A549 (cell line): ENCODE results near the gene TPM1. TPM values are rescaled to one million over a fixed set of nuclear protein-coding genes. Genes with fewer than 3 reads are reported as not detected.

Experiments used
- ATAC-seq, 2 experiments: fragments of 200-7000 bp in 1 of 2; fragments of >200 bp in 1 of 2; cut with Nextera tagmentation in 1 of 2; cut with Tn5 transposase in 1 of 2; 3 replicates each; pipeline versions ENCODE4 v1.8.0 to v1.9.1; 2018 to 2020; ENCODE audit warnings: mild to moderate bottlenecking in 1 of 2, moderate library complexity in 1 of 2
- CTCF ChIA-PET: fragments of 300-600 bp; sonication (Branson Sonifier 250); formaldehyde crosslinking; extraction: SDS; loops from one replicate; lab custom pipeline; 2021; ENCODE audit warnings: antibody characterized with exemption, inconsistent platforms; lab: Yijun Ruan, JAX
- POLR2A ChIA-PET: fragments of 350-600 bp; formaldehyde crosslinking; extraction: SDS; loops from one replicate; lab custom pipeline; 2021; ENCODE audit warnings: antibody characterized with exemption, inconsistent platforms; lab: Yijun Ruan, JAX
- DNase-seq, 2 experiments: peaks; one replicate each; pipeline versions ENCODE4 v3.0.0 to v3.0.0-alpha.2; 2011 to 2016; ENCODE audit warnings: low read depth in 1 of 2, low spot score in 1 of 2
- FAIRE-seq: peaks from 2 replicates; lab custom pipeline; 2011; peaks lifted over from hg19 to GRCh38; lab: Jason Lieb, UNC
- H3K27ac ChIP-seq, 2 experiments: fragments of >200 bp; sonication (Bioruptor Twin); formaldehyde crosslinking; 3 replicates each; pipeline ENCODE4 v1.5.1; 2016 to 2017
- H3K4me1 ChIP-seq: fragments of >200 bp; sonication (Bioruptor Twin); formaldehyde crosslinking; 3 replicates; pipeline ENCODE4 v1.6.1; 2016
- H3K4me2 ChIP-seq: fragments of >200 bp; sonication (Bioruptor Twin); formaldehyde crosslinking; 3 replicates; pipeline ENCODE4 v1.6.1; 2016
- H3K4me3 ChIP-seq: fragments of >200 bp; sonication (Bioruptor Twin); formaldehyde crosslinking; 3 replicates; pipeline ENCODE4 v1.5.1; 2016
- H3K9me3 ChIP-seq: fragments of >200 bp; sonication (Bioruptor Twin); formaldehyde crosslinking; 3 replicates; pipeline ENCODE4 v1.6.1; 2016
- BCL3 ChIP-seq: fragments of >200 bp; sonication (Bioruptor Twin); formaldehyde crosslinking; IDR thresholded peaks from 3 replicates; pipeline ENCODE4 v1.6.1; 2016
- CBX8 ChIP-seq: fragments of 200-600 bp; sonication (generic); IDR thresholded peaks from 2 replicates; pipeline ENCODE4 v1.6.1; 2016
- CEBPB ChIP-seq, 2 experiments: fragments of >200 bp in 1 of 2; sonication (Bioruptor Twin) in 1 of 2; formaldehyde crosslinking in 1 of 2; IDR thresholded peaks; 2 replicates each; pipeline ENCODE4 v1.6.1; 2012 to 2016
- CHD2 ChIP-seq: fragments of 150-350 bp; IDR thresholded peaks from 2 replicates; pipeline ENCODE4 v1.6.1; 2014; ENCODE audit warnings: low read length; ENCODE audit not compliant: partially characterized antibody
- EHMT2 ChIP-seq: fragments of 200-600 bp; sonication (generic); IDR thresholded peaks from 2 replicates; pipeline ENCODE4 v1.6.1; 2016; ENCODE audit warnings: antibody characterized with exemption, low read depth, mild to moderate bottlenecking, moderate library complexity
- EP300 ChIP-seq, 2 experiments: fragments of >200 bp; sonication (Bioruptor Twin); formaldehyde crosslinking; IDR thresholded peaks; 2 replicates in 1 of 2; 3 replicates in 1 of 2; pipeline ENCODE4 v1.6.1; 2016 to 2017
- ESRRA ChIP-seq: fragments of 150-350 bp; IDR thresholded peaks from 2 replicates; pipeline ENCODE4 v1.6.1; 2014; ENCODE audit warnings: mild to moderate bottlenecking, low read length, borderline replicate concordance
- FOSL2 ChIP-seq, 2 experiments: fragments of 450-650 bp in 1 of 2; fragments of >200 bp in 1 of 2; sonication (Bioruptor Twin) in 1 of 2; formaldehyde crosslinking; IDR thresholded peaks; 2 replicates each; pipeline versions ENCODE4 v1.5.0 to v1.6.1; 2016 to 2020; ENCODE audit warnings: mild to moderate bottlenecking in 1 of 2, moderate library complexity in 1 of 2
- HEYL ChIP-seq: fragments of 250-450 bp; sonication (Bioruptor Pico); IDR thresholded peaks from 2 replicates; pipeline ENCODE4 v1.8.0; 2021; ENCODE audit warnings: mild to moderate bottlenecking, moderate library complexity
- MAFK ChIP-seq: fragments of 450-650 bp; IDR thresholded peaks from 2 replicates; pipeline ENCODE4 v1.6.1; 2014; ENCODE audit not compliant: partially characterized antibody
- MYC ChIP-seq: IDR thresholded peaks from 2 replicates; pipeline ENCODE4 v1.6.1; 2012; ENCODE audit warnings: mild to moderate bottlenecking, inconsistent platforms, low read length, improper control_type of control experiment, borderline replicate concordance
- NPAS2 ChIP-seq: fragments of 250-450 bp; sonication (Bioruptor Pico); IDR thresholded peaks from 2 replicates; pipeline ENCODE4 v1.8.0; 2022; ENCODE audit warnings: mild to moderate bottlenecking, moderate library complexity, borderline replicate concordance
- RAD21 ChIP-seq, 2 experiments: fragments of >200 bp in 1 of 2; sonication (Bioruptor Twin) in 1 of 2; formaldehyde crosslinking in 1 of 2; IDR thresholded peaks in 1 of 2; conservative IDR thresholded peaks in 1 of 2; 2 replicates in 1 of 2; 3 replicates in 1 of 2; pipeline ENCODE4 v1.6.1; 2012 to 2018; ENCODE audit warnings: inconsistent platforms in 1 of 2
- RARB ChIP-seq: fragments of 250-450 bp; sonication (Bioruptor Pico); IDR thresholded peaks from 2 replicates; pipeline ENCODE4 v1.8.0; 2021; ENCODE audit warnings: mild to moderate bottlenecking, moderate library complexity
- REST ChIP-seq: fragments of 200-600 bp; sonication (generic); IDR thresholded peaks from 2 replicates; pipeline ENCODE4 v1.6.1; 2016; ENCODE audit warnings: antibody characterized with exemption, mild to moderate bottlenecking, moderate library complexity
- SMC3 ChIP-seq: fragments of >200 bp; sonication (Bioruptor Twin); formaldehyde crosslinking; IDR thresholded peaks from 3 replicates; pipeline ENCODE4 v1.6.1; 2018; ENCODE audit warnings: inconsistent platforms
- WGBS: methylation state at CpG from one replicate; pipeline ENCODE4 v1.1.6; 2017; ENCODE audit errors: missing lambda C conversion rate; 5-methylcytosine and 5-hydroxymethylcytosine counted together
- polyA plus RNA-seq, 4 experiments: library from polyadenylated mRNA; depleted of rRNA in 3 of 4; stranded (reverse); fragments of >200 nt; fragmentation: RNase III in 1 of 4; extraction: RNeasy Plus Mini Kit Qiagen cat#74134 plus additional on column Dnase treatment in 1 of 4; gene quantifications; 2 replicates in 3 of 4; 3 replicates in 1 of 4; pipeline ENCODE4 v1.2.3, GENCODE V29; 2011 to 2017
- TF ChIP-seq, protein P1 (sequence below): fragments of >200 bp; sonication (Bioruptor Twin); formaldehyde crosslinking; IDR thresholded peaks from 2 replicates; pipeline ENCODE4 v1.6.1; 2016
- TF ChIP-seq, protein P2 (sequence below): fragments of 250-450 bp; sonication (Bioruptor Pico); IDR thresholded peaks from 2 replicates; pipeline ENCODE4 v1.5.0; 2021; ENCODE audit warnings: mild to moderate bottlenecking, moderate library complexity, borderline replicate concordance
- TF ChIP-seq, protein P3 (sequence below): IDR thresholded peaks from 2 replicates; pipeline ENCODE4 v1.6.1; 2012; ENCODE audit warnings: low read depth, borderline replicate concordance

Gene TPM1
- polyA plus RNA-seq, 2 of the 4 experiments (the other 2 are of a cell fraction), result 894 to 954 TPM

DNA sequence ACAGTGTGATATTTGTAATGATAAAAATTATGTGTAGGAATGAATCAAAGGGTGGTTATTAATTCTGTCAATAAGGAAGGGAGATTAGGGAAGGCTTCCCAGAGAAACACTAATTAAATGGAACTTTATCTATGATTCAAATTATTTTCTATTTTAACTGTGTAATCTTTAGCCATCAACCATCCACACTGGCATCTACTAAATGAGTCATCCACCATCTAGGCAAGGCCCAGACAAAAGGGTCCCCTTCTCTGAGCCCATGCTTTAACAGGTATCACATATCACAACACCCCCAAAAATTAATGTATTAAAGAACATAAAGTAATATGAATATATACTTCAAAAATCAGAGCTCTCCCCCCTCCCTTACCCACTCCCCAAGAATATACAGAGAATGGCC lies 19.9 kb upstream of the TPM1 start:
- peak overlapping the region; percentile 20 to 53; a peak in 3 of 6 replicates for H3K27ac ChIP-seq

GRCh38 chr15:63023351-63023945 lies 19.1 kb upstream of the TPM1 start:
- H3K4me2 ChIP-seq, result peak overlapping the region; percentile 27; the same call in 2 of the 3 replicates
- CTCF ChIA-PET, result interaction anchor here (0.7 to 2.1 kb wide), 5 partner anchors 10 to 281 kb away, joined by 3 to 5 read pairs (median 5); partner anchors contain the start of gene TPM1
- H3K4me3 ChIP-seq, result no peak overlapping the region
- no peak for FAIRE-seq
- H3K9me3 ChIP-seq, result no peaks in the 10 kb centered on the region
- peak overlapping the region; percentile 20 to 53; a peak in 4 of 6 replicates for H3K27ac ChIP-seq
- no peak for DNase-seq
- WGBS, result 67% methylated on average over 3 of the region's 3 CpGs
- no peak for TF ChIP-seq RAD21 (conservative IDR thresholded peaks at IDR 0.05 in 1 of 2, IDR thresholded peaks at IDR 0.05 in 1 of 2)
- TF ChIP-seq HEYL, result no peak
- TF ChIP-seq NPAS2 (CRISPR knock-in tag), result no peak
- TF ChIP-seq, protein P1, sequence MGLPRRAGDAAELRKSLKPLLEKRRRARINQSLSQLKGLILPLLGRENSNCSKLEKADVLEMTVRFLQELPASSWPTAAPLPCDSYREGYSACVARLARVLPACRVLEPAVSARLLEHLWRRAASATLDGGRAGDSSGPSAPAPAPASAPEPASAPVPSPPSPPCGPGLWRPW, result no peak
- TF ChIP-seq SMC3, result no peak
- TF ChIP-seq CHD2, result no peak
- TF ChIP-seq CBX8, result no peak
- TF ChIP-seq ESRRA, result no peak
- no peak for TF ChIP-seq RARB (CRISPR knock-in tag)
- no peak for TF ChIP-seq BCL3
- no peak for TF ChIP-seq EP300 (IDR thresholded peaks at IDR 0.05)
- no peak for TF ChIP-seq MAFK
- no peak for TF ChIP-seq EHMT2
- no peak for TF ChIP-seq MYC
- TF ChIP-seq FOSL2 (IDR thresholded peaks at IDR 0.05), result no peak
- TF ChIP-seq FOSL2 (CRISPR knock-in tag; IDR thresholded peaks at IDR 0.05), result no peak; the same call in 1 of the 2 replicates
- TF ChIP-seq, protein P2, sequence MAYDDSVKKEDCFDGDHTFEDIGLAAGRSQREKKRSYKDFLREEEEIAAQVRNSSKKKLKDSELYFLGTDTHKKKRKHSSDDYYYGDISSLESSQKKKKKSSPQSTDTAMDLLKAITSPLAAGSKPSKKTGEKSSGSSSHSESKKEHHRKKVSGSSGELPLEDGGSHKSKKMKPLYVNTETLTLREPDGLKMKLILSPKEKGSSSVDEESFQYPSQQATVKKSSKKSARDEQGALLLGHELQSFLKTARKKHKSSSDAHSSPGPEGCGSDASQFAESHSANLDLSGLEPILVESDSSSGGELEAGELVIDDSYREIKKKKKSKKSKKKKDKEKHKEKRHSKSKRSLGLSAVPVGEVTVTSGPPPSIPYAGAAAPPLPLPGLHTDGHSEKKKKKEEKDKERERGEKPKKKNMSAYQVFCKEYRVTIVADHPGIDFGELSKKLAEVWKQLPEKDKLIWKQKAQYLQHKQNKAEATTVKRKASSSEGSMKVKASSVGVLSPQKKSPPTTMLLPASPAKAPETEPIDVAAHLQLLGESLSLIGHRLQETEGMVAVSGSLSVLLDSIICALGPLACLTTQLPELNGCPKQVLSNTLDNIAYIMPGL (CRISPR knock-in tag), result no peak
- TF ChIP-seq REST, result no peak
- TF ChIP-seq CEBPB (IDR thresholded peaks at IDR 0.05), result no peak
- ATAC-seq, result no peak
- POLR2A ChIA-PET, result interaction anchor here (0.9 kb wide), 1 partner anchor 19 kb away, joined by 3 read pairs; the partner anchor contains the start of gene TPM1
- H3K4me1 ChIP-seq, result peaks cover 47% of the 10 kb centered on the region

More for the DNA sequence above, 19.9 kb upstream of the TPM1 start:
- POLR2A ChIA-PET, result no interaction called here
- Histone ChIP-seq H3K4me2 (peak overlapping the region; percentile 27; the same call in 1 of the 3 replicates), H3K9me3 (no peaks in the 10 kb centered on the region), H3K4me3 (no peak overlapping the region), H3K4me1 (peaks cover 47% of the 10 kb centered on the region)
- ATAC-seq, result no peak
- TF ChIP-seq FOSL2 (IDR thresholded peaks at IDR 0.05), result no peak
- TF ChIP-seq FOSL2 (CRISPR knock-in tag; IDR thresholded peaks at IDR 0.05), result peak; percentile 42
- TF ChIP-seq, protein P3, sequence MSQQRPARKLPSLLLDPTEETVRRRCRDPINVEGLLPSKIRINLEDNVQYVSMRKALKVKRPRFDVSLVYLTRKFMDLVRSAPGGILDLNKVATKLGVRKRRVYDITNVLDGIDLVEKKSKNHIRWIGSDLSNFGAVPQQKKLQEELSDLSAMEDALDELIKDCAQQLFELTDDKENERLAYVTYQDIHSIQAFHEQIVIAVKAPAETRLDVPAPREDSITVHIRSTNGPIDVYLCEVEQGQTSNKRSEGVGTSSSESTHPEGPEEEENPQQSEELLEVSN, result no peak
- no peak for DNase-seq
- FAIRE-seq, result no peak
- CTCF ChIA-PET, result interaction anchor here (0.8 to 1.5 kb wide), 5 partner anchors 9 to 281 kb away, joined by 3 to 5 read pairs (median 4); no protein-coding TSS in a partner anchor
